HG02642 (cell line): ENCODE results near the gene BACE2.

Experiments
- ATAC-seq: cut with Tn5 transposase; IDR thresholded peaks from one replicate; pipeline ENCODE4 v1.9.1; 2021; ENCODE audit warnings: mild to moderate bottlenecking; ENCODE audit not compliant: unreplicated experiment, poor library complexity

BACE2 gene

DNA sequence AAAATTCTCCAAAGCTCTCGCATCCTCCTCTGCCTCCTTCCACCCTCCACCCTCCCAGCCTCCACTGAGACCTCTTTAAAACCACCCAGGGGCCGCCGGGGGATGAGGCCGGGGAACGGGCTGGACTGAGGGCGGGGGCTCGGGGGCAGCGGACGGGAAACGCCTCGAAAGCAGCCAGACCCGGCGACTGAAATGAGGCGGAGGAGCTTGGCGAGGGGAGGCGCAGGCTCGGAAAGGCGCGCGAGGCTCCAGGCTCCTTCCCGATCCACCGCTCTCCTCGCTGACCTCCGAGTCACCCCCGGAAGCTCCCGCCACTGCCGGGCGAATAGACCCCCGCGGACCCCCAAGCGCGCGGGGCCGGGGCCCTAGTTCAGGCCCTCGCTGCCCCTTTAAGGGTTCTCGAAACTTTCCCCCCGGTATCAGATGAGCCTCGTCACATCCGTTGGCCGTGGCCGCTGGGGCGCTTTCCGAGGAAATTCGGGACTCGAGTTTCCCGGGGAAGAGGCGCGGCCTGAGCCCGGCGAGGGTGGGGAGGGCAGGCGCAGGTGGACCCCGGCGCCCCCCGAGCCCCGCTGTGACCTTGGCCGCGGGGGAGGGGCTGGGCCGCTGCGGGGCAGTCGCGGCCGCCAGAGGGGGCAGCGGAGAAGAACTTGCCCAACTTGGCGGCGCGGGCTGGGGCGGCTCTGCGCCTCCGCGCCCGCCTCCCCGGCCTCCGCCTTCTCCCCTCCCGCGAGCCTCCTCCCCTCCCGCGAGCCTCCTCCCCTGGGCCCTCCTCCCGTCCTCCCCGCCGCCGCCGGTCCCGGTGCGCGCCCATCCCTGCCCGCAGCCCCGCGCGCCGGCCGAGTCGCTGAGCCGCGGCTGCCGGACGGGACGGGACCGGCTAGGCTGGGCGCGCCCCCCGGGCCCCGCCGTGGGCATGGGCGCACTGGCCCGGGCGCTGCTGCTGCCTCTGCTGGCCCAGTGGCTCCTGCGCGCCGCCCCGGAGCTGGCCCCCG lies at the start of gene BACE2:
Gene BACE2, plus strand, starts transcription at position 813 of the 995 bp plus-strand sequence. Its CDS starts 104 bp downstream, at position 917.
- ATAC-seq, result no peak

DNA sequence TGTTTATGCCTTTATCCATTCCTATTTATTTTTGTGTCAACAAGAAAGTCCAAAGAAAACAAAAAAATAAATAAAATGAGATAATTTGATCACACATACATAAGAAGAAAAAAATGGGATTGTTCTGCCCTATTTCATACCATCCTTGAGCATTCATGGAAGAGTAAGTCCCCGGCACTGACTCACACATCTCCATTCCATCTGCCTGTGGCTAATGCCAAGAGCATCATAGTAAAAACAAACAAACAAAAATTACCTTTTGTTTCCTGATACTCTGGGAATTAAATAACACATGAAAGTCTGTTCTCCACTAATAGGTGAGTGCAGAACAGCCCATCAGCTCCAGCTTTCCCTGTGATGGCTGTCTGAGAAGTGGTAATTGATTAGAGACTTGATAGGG lies 48.1 kb upstream of the BACE2 start:
- no peak for ATAC-seq

DNA sequence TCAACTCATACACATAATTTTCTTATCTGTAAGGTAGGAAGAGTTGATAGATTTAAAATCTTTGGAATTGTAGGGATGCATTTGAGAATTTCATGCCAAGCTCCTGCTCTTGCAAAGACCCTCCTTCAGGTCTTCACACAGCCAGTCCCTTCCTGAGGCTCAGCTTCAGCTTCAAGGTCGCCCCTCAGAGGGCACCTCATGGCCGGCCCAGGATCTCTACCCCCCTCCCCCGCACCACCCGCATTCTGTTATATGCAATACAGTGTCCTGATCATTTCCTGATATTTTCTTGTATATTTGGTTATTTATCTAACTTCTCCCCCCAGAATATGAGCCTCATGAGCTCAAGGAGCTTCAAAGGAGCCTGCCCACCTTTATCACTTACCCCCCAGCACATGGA lies 47.0 kb upstream of the BACE2 start:
- ATAC-seq, result no peak

DNA sequence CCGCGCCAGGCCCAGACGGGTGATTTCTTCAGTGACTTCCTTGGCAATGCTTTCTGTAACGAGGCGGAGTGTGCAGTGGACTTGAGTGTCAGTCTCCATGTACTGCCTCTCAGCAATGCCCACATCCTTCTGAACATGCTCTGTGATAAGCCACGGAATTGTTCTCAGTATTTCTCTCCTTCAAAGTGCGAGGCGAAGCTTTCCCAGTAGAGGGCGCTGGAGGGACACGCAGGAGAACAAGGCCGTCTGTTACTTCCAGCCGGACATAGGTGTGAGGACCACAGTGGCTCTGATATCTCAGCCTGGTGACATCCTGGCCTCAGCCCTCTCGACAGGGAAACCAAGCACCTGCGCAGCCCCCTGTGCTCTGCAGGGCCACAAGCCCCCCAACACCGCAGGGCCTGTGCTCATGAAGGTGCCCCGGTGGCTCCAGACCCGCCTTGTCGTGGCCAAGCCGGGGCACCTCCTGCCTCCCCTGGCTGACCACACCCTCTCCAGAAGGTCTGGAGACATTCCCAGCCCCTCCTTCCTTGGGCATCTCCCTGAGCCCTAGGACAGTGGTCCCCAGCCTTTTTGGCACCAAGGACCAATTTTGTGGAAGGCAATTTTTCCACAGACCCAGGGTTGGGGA lies 46.1 kb upstream of the BACE2 start:
- ATAC-seq, result no peak

DNA sequence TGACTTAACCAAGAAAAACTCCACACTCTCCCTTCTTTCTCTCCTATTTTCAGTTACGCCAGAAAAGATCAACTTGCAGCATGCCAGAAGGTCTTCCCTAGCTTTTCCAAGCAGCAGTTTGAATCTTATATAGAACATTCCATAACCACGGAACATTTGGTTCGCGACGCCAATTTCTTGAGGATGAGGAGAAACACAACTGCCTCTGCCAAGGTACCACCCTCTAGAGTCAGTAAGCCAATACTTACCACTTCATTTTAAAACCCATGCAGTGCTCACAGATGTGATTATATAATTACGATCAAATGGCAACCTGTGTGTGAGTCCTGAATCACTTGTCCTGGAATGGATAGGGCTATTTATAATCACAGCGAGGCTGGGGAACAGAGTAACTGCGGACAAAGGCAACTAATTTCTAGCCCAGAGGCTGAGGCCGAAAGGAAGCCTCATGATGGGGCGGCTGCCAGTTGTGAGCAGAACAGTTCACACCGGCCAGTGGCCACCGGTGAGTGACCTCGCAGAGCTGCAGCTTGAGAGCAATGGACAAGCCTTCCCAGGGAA lies 43.2 kb upstream of the BACE2 start:
- ATAC-seq, result no peak

DNA sequence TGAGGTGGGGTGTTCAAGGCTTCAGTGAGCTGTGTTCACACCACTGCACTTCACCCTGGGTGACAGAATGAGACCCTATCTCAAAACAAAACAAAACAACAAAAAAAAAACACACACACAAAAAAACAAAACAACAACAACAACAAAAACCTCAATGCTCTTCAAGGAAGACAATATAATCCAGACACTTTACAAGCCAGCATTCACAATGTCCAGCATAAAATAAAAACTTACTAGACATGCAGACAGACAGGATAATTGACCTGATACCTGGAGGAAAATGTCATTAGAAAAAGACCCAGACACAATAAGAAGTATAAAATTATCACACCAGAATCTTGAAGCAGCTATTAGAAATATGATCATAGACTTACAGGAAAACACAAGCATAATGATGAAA lies 39.0 kb upstream of the BACE2 start:
- no peak for ATAC-seq

DNA sequence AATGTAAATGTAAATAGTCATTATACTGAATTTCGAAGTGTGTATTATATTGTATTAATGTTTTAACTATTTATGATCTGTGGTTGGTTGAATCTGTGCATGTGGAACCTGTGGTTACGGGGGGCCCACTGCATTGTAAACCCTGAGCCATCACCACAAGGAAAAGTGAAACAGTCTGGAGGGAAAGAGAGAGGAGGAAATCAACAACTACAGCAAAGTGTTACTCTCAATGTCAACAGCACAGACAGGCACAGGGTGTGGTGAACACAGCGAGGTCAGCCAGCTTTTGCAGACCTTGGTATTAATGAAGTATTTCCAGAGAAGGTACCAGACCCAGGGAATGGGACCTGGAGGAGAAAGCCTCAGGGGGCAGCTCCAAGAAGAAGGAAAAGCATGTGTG lies 37.1 kb upstream of the BACE2 start:
- no peak for ATAC-seq

DNA sequence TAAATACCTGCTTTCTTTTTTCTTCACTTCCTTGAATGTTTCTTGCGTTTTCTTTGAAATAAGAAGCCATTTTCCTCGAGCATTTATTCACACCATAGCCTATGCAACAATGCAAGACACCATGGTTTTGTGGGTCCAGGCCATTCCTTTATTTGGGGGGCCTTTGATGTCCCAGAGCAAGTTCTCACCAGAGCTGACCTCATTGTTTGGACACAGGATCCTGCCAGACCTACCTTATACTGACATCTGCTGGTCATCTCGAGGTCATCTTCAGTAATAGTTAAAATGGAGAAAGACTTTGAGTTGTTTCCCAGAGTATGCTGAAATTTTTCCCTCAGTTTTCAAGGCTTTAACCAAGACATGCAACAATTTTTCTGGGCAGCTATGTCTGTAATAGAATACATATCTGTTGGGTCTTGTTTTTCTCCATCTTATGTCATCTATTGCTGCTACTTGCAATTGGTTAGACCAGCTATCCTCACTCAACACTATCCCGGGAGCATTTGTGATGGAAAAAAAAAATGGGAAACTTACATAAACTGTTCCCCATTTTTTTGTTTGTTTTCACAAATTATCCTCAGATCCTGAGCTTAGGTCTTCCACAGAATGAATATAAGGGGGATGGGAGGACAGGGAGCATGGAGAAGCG lies 34.0 kb upstream of the BACE2 start:
- no peak for ATAC-seq

DNA sequence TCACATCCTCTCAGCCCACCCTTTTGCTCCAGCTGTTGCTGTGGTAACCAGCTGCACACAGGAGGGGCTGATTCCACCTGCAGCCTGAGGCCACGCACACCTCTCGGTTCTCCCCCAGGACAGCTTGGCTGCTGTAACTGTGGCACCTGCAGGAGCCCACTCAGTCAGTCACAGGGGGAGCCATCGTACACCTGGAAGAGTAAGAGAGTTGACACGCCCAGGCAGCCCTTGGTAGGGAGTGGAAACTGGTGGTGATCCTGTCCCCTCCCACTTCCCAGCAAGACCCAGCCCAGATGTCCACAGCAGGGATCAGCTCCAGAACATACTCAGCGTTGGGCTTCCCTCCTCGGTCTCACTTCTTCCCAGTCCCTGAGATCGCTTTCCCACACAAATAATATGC lies 32.2 kb upstream of the BACE2 start:
- no peak for ATAC-seq

DNA sequence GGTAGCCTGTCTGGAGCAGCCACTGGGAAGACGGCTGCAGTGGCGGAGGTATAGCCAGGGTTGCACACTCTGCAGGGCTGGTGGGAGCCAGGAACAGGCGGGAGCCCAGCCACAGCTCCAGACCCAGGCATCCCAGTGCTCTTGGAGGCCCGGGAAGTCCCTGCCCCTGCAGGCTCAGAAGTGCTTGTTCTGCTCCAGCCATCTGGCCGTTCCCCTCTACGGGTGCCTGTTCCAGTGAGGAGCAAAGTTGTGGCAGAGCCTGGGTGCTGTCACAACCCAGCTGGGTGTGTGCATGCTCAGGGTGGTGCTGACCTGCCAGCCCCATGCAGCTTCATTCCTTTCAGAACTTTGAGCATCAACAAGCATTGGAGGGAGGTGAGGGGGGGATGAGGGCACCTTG lies 31.7 kb upstream of the BACE2 start:
- ATAC-seq, result no peak

DNA sequence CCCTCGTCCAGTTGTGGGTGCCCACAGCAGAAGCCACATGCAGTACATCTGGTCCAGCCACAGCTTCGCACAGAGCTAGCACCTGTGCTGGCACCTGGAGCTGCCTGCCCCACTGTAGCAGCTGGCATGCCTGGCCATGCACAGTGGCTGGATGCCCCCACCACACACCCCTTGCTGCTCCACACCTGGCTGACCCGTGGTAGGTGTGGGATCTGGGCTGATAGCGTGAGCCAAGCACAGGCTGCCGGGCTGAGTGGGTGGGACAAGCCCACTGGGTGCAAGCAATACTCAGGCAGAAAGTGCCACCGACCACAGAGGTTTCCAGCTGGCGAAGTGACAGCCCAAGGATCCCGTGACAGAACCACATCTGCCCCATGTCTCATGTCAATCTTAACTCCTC lies 30.6 kb upstream of the BACE2 start:
- no peak for ATAC-seq

DNA sequence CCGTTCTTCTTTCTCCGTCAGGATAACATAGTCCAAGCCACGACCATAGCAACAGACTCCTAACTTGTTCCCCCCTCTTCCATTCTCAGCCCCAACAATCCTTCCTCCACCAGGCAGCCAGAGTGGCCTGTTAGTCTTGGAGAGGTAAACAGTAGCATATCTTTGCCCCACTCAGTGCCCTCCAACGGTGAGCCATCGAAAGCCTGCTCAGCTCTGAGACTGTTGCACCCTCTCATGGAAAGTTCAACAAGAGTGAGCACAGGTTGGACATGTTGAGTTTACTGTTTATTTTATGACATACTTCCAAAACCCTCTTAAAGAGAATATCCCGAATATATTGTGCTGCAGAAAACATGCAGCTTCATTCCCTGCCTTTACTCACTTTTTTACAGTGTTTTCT lies 30.1 kb upstream of the BACE2 start:
- ATAC-seq, result no peak

DNA sequence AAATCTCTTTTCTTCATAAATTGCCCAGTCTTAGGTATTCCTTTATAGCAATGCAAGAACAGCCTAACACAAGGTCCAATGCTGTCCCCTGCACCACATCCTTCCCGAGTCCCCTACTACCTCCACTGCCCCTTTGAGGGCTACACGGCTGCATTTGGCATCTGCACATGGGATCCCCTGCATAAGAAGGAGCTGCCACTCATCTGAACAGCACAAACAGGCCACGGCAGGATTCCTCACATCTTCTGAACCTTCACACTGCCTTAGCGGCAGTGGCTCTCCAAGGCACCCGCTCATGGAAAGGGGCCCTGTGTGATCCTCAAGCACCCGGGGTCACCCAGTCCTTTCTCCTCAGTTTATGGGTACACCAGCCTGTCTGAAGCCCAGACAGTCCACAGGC lies 29.2 kb upstream of the BACE2 start:
- ATAC-seq, result no peak

DNA sequence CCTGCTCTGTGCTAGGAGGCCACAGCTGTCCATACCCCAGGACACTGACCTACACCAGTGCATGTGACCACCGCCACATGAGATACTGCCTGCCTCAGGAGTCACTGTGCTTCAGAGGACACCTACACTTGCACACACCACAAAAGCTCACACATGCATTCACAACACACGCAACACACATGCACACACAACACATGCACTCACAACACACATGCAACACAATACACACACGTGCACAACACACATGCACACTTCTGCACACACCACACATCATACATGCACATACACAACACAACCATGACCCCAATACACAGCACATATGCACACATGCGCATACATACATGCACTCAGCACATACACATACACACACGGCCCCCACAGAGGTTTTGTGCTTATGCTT lies 28.7 kb upstream of the BACE2 start:
- ATAC-seq, result no peak

DNA sequence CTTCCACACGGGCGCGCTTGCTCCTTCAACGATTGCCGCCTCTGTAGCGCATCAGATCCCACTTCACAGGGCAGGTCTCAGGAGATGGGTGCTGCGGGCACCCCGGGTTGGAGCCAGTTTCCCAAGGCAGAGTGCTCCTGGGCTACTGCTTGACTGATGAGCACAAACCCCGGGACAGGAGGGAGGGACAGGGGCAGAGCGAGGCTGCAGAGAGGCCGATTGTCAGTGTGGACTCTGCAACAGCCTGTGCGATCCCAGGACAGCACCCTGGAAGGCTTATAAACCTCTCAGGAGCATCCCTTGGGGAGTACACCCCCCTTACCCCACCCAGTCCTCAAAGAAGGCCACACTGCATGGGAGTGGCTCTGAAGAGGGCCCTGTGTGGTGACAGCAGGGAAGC lies 28.0 kb upstream of the BACE2 start:
- no peak for ATAC-seq

DNA sequence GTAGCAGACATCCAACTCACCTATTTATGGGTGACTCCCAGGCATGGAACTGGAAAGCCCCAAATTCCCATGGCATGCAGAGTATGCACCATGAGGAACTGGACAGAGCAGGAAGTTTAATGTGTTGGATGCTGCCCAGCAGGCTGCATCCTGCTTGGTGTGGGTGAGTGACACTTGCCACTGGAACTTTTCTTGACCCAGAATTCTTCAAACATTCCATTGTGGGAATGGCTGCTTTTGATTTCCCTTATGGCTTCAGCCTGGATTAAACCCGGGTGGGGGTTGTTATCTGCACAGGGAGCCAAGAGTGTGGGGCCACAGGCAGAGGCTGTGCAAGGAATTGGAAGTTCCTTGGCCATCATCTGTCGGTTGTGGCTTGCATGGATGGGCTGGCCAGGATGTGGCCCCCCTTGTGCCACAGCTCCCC lies 26.9 kb upstream of the BACE2 start:
- no peak for ATAC-seq

DNA sequence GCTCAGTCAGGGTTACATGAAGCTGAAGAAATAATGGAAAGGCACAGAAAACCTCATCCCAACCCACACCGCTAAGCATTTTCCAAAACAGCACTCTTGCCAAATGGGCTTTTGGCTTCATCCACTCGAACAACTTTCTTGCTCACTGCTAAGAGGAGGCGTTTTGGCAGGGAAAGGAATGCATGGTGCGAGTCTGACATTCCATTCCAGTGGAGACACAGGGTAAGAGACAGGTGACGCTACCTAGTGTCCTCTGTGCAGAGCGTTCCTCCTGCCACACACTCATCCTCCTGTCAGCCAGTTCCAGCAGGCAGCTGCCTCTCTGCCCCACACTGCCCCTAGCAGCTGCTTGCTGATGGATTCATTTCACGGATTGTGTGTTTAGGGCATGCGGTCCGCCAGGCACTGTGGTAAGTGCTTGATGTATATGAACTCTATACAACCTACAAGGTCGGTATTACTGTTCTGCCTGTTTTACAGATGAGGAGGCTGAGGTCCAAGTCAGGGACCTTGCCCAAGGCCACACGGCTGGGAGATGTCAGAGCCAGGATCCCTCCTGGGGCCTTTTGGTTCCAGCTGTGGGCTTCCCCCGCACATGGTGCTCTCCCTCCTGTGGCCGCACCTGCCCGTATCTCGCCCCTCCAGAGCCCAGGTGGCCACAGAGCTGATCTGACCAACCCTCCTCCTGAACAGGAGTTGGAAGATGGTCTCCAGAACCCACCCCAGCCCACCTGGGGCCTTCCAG lies 25.7 kb upstream of the BACE2 start:
- no peak for ATAC-seq

DNA sequence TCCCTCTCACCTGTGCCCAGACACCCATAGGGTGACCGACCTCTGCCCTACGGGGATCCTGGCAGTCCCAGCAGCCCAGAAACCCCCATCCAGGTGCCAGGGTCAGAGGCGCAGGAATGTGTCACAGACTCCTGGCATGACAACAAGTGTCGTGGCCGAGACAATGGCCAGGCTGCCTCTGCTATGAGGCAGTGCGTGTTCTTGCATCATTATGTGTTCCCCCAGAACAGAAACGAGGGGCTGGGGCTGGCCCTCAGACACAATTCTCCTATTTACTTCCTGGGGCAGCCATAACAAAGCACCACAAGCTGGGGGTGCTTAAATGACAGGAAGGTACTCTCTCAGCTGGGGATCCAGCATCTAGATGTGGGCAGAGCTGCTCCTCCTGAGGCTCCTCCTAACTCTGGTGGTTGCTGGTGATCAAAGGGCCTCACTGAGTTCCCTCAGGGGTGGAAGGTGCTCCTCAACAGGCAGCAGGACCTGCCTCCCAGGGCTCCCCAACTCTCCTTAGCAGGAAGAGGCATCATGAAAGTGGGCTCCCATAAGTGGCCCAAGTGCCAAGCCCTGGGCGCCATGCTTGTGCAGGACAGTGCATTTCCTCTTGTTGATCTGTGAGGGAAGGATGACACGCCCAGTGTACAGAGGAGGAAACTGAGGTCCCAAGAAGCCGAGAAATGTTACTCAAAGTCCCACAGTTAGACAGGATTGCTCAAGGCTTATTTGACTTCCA lies 24.2 kb upstream of the BACE2 start:
- ATAC-seq, result no peak

DNA sequence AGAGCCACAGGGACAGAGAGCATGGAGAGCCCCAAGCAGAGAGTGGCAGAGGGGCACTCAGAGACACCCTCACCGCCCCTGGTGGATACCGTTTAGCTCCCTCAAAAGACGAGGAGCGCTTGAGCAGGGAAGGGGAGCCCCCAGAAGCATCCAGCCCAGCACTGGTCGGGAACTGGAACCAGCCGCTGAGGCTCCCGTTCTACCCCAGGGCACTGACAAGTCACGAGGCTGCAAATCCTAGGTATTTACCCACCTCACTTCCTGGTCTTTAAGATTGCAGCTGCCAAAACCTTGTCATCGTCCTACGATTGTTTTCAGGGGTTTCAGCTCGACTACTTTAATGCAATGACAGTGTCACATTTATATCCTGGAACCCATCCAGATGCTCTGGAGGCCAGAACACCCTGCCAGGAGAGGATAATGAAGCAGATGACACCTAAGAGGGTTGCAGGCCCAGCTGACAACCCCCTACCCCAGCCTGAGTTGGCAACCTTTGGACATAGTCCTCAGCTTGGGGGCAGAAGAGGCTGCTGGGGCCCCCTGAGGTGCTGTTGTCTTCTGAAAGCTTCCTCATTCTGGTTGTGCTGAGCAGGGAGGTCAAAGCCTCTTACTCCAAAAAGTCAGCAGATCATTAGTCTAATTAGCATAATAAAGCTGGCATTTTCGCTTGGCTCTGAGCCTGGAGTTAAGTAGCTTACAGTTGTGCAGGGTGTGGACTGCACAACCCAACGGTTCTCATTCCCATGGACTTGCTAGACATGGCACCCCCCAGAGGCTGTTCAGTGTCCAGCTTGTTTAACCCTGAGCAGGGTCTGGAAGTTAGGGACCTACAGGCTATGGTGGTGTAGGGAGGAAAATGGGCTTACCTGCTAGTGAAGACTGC lies 20.6 kb upstream of the BACE2 start:
- no peak for ATAC-seq
